GM19452 (cell line): Measurements from ENCODE around the gene PELI1.
"Not testable (repeated sequence)": the region's sequence is repeated elsewhere in the genome, so short reads cannot be mapped to it uniquely, and the experiment has no call there.

Experiments
- ATAC-seq: cut with Tn5 transposase; IDR thresholded peaks from one replicate; pipeline ENCODE4 v1.9.1; 2021; ENCODE audit not compliant: unreplicated experiment

Gene PELI1

GRCh38 chr2:64092502-64092901 is 51.7 kb downstream of the PELI1 start:
- peak; percentile 61 for ATAC-seq

DNA sequence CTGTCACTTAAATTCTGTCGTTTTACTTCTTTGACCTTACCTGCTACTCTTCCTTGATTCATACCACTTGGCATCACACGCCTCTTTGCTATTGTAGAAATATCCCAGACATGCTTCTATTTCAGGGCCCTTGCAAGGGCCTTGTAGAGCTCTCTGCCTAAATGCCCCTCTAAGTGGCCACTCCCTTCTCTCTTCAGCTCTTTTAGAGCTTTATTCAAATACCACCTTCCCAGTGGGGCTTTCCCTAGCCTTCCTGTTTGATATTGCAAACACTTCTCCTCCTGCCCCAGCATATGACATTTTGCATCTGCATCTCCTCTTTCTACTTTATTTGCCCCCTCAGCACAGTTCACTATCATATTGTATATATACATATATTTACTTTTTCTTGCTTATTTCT is 54.0 kb downstream of the PELI1 start:
- no peak for ATAC-seq

DNA sequence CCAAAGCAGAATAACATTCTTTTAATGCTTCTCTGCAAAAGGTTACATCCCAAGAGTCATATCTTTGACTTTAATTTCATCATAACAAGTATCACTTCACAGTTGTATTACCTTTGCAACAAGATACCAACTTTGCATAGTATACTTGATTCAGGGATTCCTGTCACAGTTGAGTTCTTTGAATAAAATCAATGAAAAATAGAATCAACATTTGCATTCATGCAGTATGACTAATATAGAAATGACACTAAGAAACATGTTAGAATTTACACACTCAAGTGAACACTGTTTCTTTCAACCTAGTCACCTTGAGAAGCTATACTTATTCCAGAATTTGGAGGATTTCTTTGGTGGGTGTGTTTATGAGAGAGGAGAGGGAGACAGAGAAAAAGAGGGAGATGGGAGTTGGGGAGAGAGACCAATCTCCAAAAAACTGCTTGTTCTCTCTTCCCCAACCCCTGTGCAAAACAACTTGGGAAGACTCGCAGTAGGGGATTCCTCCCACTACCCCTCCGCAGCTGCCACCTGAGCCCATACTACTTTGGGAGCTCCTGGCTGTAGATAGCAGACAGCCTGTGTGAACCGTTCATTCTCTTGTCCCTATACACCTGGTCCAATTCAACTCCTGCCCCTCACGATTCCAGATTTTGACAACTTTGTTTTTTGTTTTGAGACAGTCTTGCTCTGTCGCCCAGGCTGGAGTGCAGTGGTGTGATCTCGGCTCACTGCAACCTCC is 57.7 kb downstream of the PELI1 start:
- peak; percentile 47 for ATAC-seq

DNA sequence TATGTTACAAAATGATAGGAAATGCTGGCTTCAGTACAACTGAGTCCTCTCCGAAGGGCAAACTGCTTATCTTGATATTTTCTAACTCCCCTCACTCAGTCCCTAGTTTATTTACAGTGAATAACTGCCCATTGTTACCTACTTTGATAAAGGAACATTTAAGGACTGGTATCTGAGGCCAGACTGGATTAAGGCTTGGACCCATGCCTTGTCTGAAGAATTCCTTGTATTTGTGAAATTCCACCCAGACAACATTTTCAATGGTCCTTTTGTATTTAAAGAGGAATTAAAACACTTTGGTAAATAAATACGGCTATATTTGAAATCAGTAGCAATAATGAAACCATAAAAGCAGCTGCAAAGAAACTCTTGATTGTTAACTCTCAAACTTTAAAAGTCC is 58.3 kb downstream of the PELI1 start:
- ATAC-seq: no peak

- no peak for ATAC-seq
Measured at GRCh38 chr2:64081046-64081445, 63.2 kb downstream of the PELI1 start.

- no peak for ATAC-seq
Measured at GRCh38 chr2:64080179-64080578, 64.0 kb downstream of the PELI1 start.

DNA sequence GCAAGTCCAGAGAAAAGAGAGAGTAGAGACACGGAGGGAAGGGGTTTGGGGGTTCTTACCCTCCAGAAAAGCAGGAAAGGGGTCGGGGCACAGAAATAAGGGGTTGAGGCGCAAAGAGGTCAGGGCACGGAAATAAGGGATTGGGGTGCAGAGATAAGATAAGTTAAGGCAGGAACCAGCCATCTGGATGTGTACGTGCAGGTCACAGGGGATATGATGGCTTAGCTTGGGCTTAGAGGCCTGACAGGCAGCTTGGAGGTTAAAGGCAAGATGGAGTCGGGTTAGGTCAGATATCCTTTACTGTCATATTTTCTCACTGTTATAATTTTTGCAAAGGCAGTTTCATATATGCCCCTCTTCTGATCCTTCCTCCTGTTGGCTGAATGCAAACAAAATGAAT is 64.5 kb downstream of the PELI1 start:
- not testable (repeated sequence) for ATAC-seq

GRCh38 chr2:64076828-64077227 is 67.4 kb downstream of the PELI1 start:
- not testable (repeated sequence) for ATAC-seq

- ATAC-seq: not testable (repeated sequence)
Measured at GRCh38 chr2:64074616-64075015, 69.6 kb downstream of the PELI1 start.

- ATAC-seq: no peak
Measured at GRCh38 chr2:64067326-64067725, 76.9 kb downstream of the PELI1 start.

- no peak for ATAC-seq
Measured at GRCh38 chr2:64065516-64065915, 78.7 kb downstream of the PELI1 start.

- no peak for ATAC-seq
Measured at GRCh38 chr2:64063924-64064331, 80.3 kb downstream of the PELI1 start.

DNA sequence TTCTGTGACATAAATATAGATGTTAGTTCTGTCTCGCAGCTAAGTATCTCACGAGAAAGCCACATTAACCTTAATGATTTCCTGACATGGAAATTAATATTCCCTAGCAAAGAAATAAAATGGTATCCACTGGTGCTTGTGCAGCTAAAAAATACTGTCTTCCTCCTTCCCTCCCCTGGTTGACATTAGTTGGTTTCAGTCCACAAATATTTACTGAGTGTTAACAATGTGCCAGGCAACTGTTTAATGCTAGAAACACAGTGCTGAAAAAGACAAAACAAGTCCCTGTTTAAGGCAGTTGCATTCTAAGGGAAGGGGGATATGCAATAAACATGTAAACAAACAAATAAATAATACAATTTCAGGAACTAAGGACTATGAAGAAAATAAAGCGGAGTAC is 80.8 kb downstream of the PELI1 start:
- ATAC-seq: no peak

- ATAC-seq: no peak
Measured at GRCh38 chr2:64062840-64063239, 81.4 kb downstream of the PELI1 start.

DNA sequence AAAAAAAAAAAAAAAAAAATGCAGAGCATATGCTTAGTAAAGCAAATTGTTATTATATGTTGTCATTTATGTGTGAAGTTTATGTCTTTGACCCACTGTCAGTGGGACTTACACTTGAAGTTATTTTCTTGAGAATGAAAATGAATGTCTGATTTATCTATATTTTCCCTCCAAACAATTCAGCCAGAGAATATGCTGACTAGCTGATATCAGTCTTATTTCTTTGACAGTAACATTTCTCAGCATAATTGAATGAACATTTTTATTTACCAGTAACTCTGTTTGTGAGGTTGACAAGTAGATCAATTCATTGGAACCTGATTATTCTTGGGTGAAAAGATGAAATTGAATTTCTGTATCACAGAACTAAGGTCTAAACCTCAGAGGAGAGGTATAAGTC is 85.0 kb downstream of the PELI1 start:
- no peak for ATAC-seq

DNA sequence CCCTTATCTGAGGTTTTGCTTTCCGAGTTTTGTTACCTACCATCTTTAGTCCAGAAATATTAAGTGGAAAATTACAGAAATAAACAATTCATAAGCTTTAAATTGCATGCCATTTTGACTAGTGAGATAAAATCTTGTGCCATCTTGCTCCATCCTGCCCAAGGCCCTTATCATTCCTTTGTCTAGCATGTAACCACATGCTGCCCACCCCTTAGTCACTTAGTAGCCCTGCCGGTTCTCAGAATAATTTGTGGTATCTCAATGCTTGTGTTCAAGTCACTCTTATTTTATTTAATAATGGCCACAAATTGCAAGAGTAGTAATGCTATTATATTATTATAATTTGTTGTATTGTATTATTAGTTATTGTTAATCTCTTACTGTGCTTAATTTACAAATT is 88.2 kb downstream of the PELI1 start:
- ATAC-seq: no peak

DNA sequence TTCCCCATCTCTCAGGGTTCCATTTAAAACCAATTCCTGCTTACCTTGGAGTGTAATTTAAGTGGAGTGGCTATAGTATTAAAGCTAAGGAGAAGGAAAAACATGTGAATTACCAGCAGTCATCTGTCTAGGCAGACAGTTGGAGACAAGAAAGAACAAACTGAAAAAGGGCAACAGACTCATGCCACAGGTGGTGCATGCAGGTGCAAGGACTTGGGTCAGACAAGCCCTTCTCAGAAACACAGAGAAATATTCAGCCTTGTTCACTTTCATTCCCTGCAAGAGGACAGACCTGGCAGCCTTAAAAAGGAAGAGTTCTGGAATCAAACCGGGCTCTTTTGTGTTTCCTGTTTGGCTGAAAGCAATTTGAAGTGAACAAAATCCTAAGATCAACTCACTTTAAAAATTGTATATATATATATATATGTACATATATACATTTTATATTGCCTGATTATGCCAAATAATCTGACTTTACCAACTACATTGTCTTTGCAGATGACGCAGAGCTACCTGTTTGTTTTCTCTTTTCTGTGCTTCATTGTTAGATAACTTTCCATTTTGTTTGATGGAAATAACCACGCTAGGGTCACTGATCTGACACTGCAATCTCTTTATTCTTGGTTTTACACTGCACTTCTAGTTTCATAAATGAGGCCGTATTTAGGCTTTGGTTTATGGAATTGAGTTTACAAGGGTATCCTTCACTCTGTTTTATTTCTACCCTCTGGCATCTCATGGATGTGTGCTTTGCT is 89.9 kb downstream of the PELI1 start:
- no peak for ATAC-seq

DNA sequence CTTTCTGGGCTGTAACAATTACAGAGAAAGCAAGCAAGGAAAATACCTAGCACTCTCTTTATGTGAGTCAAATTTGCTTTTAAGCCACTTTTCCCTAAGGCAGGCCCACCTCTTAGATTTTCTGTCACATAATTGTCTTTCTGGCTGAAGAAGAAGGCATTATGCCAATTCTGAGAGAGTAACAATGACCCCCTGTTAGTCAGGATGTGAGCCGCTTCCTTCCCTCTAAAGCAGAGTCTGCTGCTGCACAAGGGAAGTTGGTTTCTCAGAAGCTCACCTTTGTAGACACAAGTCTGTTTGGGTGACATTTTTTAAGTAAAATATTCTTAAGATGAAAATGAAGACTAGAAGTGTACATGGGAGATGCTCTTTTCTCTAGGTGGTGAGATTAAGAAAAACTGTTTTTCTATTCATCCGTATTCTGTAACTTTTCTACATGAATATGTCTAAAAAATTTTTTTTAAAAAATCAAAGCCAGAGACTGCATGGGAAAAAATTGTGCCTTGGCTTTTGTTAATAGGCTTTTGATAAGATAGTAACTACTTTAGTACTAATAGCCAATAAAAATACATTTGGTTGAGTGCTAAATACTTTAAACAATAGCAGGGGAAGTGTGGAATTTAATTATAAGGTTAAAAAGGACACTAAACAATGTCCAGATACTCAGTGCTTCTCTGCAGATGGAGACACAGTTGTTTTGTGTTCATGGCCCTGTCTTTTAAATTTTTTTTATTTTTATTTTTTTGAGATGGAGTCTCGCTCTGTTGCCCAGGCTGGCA is 91.6 kb downstream of the PELI1 start:
- ATAC-seq: no peak

GRCh38 chr2:64049633-64050220 is 94.5 kb downstream of the PELI1 start:
- ATAC-seq: peak; percentile 90

DNA sequence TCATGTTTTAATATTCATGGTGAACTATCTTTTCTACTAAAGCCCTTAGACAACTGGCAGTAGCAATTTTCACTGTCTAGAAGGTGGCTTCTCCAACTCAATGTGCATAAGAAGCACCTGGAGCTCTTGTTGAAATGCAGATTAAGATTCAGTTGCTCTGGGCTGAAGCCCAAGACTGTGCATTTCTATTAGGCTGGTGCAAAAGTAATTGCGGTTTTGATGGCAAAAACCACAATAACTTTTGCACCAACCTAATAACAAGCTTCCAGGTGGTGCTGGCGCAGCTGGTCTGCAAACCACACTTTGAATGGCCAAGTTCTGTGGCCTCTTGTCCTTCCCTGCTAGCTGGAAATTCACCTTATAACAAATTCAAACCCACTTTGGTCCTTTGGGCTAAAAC is 98.3 kb downstream of the PELI1 start:
- no peak for ATAC-seq
